Right lobe of liver (tissue), 6 donors: ENCODE measurements around the gene TULP3. TPM values are rescaled to one million over a fixed set of nuclear protein-coding genes. Genes with fewer than 3 reads are reported as not detected.

Experiments used
- ATAC-seq, 4 donors: fragments of 200-7000 bp; cut with Tn5 transposase; one replicate each; pipeline ENCODE4 v1.9.1; 2020; ENCODE audit warnings: mild to moderate bottlenecking in 4 of 4, moderate library complexity in 4 of 4
- DNase-seq, 3 donors: peaks; one replicate each; pipeline ENCODE4 v3.0.0-alpha.2; 2020
- H3K27ac ChIP-seq, 3 donors: fragments of 200-600 bp; one replicate each; pipeline ENCODE4 v1.8.0; 2022
- H3K27me3 ChIP-seq, 2 donors: fragments of 200-600 bp; one replicate each; pipeline ENCODE4 v1.8.0; 2022
- H3K36me3 ChIP-seq, 4 donors: fragments of 200-600 bp; sonication (generic) in 1 of 4; one replicate each; pipeline versions ENCODE4 v1.5.1 to v1.8.0; 2017 to 2022; ENCODE audit warnings: control low read depth in 1 of 4
- H3K4me1 ChIP-seq, 4 donors: fragments of 200-600 bp; sonication (generic) in 1 of 4; one replicate each; pipeline versions ENCODE4 v1.5.1 to v1.8.0; 2017 to 2022; ENCODE audit warnings: control low read depth in 1 of 4
- H3K4me3 ChIP-seq, 3 donors: fragments of 200-600 bp; one replicate each; pipeline ENCODE4 v1.8.0; 2022
- H3K9me3 ChIP-seq, 4 donors: fragments of 200-600 bp; sonication (generic) in 1 of 4; one replicate each; pipeline versions ENCODE4 v1.5.1 to v1.8.0; 2017 to 2022; ENCODE audit warnings: control low read depth in 1 of 4
- POLR2A ChIP-seq: fragments of 450-650 bp; IDR thresholded peaks from one replicate; pipeline ENCODE4 v1.6.1; 2017; ENCODE audit warnings: antibody characterized with exemption, mild to moderate bottlenecking
- WGBS: methylation state at CpG from one replicate; pipeline ENCODE4 v1.1.6; 2018; ENCODE audit warnings: low coverage, low lambda C conversion rate; ENCODE audit not compliant: insufficient coverage; ENCODE audit errors: missing lambda C conversion rate; 5-methylcytosine and 5-hydroxymethylcytosine counted together
- intact Hi-C, 2 donors: fragments of 100-400 bp; cut with DNase I; formaldehyde crosslinking; loops; one replicate each; pipeline versions ENCODE4 v1.11.2 to v1.14.1; 2022
- total RNA-seq, 6 experiments: library from RNA; depleted of rRNA in 2 of 6; stranded (reverse); fragments of >200 nt in 2 of 6; fragmentation: NEBNext Ultra II Directional in 3 of 6; extraction: Animal tissue kit (Norgen Biotek cat#: 25700) in 3 of 6; gene quantifications; one replicate each; pipeline versions ENCODE4 v1.1.0 to v1.2.4, GENCODE V29; 2016 to 2023
- TF ChIP-seq, protein P1 (sequence below), 4 donors: fragments of 200-600 bp in 3 of 4; fragments of 450-650 bp in 1 of 4; IDR thresholded peaks; one replicate each; pipeline versions ENCODE4 v1.5.1 to v1.8.0; 2016 to 2022; ENCODE audit warnings: antibody characterized with exemption in 4 of 4, mild to moderate bottlenecking in 2 of 4
- donor health status: DM: no; HTN: yes; CAD: no.
- donor health status: DM: no; HTN: no; CAD: no.
- donor health status: DM: no; HTN: no; CAD: no.
- donor health status: DM: no; HTN: yes; CAD: no.
- donor health status: DM: no; HTN: yes; CAD: no.

Gene TULP3
- total RNA-seq, 6 experiments from 2014 or later: 2.4 to 12.6 (median 5.4) TPM

DNA sequence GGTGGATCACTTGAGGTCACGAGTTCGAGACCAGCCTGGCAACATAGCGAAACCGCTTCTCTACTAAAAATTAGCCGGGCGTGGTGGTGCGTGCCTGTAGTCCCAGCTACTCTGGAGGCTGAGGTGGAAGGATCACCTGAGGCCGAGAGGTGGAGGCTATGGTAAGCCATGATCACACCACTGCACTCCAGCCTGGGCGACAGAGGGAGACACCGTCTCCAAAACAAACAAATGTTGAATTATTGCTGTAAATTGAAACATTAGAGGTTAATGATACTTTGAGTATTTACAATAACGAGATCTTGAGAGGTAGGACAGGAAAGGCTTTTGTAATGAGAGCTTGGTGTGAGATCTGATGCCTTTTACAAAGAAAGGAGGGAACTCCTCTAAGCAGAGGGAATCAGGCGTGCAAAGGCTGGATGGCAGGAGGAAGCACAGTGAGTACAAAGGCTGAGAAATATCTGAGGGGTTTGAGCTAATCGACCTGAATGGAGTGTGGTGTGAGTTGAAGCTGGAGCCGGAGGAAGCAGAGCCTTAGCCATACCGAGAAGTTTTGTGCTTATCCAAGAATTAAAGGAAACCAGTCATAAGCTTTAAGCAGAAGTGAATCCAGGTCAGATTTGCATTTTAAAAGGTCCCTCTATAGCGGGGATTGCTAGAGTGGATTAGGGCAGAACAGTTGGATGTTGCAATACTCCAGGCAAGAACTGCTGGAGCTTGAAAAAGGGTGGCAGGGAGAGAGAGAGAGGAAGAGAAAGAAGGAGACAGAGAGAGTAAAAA lies 12.5 kb upstream of the TULP3 start:
- Histone ChIP-seq H3K4me3 (peak overlapping the region; percentile 72 to 98 (median 95)), H3K4me1 (peaks cover 0 to 13% (median 3%) of the 10 kb centered on the region in 4 donors), H3K27me3 (no peaks in the 10 kb centered on the region), H3K36me3 (no peaks in the 10 kb centered on the region), H3K27ac (peak overlapping the region in 2 of 3 donors; percentile 83 to 97), H3K9me3 (no peaks in the 10 kb centered on the region)
- 24% methylated on average over 12 of the region's 16 CpGs for WGBS
- ATAC-seq (peak; percentile 13 to 54 (median 40)), DNase-seq (peak in 1 of 3 donors; percentile 43)
- TF ChIP-seq, protein P1, sequence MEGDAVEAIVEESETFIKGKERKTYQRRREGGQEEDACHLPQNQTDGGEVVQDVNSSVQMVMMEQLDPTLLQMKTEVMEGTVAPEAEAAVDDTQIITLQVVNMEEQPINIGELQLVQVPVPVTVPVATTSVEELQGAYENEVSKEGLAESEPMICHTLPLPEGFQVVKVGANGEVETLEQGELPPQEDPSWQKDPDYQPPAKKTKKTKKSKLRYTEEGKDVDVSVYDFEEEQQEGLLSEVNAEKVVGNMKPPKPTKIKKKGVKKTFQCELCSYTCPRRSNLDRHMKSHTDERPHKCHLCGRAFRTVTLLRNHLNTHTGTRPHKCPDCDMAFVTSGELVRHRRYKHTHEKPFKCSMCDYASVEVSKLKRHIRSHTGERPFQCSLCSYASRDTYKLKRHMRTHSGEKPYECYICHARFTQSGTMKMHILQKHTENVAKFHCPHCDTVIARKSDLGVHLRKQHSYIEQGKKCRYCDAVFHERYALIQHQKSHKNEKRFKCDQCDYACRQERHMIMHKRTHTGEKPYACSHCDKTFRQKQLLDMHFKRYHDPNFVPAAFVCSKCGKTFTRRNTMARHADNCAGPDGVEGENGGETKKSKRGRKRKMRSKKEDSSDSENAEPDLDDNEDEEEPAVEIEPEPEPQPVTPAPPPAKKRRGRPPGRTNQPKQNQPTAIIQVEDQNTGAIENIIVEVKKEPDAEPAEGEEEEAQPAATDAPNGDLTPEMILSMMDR (IDR thresholded peaks at IDR 0.05): no peak
- TF ChIP-seq POLR2A: no peak
- intact Hi-C loops: no loop called here

DNA sequence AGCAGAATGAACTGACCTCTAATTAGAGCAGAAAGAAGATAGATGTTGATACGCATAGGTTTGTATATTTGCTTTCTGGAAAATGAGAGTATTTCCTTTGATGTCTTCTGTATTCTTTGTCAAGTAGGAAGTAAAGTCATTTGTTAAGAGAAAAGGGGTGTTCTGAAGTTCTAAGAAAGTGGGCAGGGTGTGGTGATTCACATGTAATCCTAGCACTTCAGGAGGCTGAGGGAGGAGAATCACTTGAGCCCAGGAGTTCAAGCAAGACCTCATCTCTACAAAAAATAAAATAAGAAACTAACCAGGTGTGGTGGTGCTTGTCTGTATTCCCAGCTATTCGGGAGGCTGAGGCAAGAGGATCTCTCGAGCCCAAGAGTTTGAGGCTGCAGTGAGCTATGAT lies 10.8 kb upstream of the TULP3 start:
- Histone ChIP-seq H3K36me3 (no peaks in the 10 kb centered on the region), H3K27me3 (no peaks in the 10 kb centered on the region), H3K27ac (no peak overlapping the region), H3K4me1 (peaks cover 0 to 17% (median 3%) of the 10 kb centered on the region in 4 donors), H3K9me3 (no peaks in the 10 kb centered on the region), H3K4me3 (no peak overlapping the region)
- ATAC-seq: no peak
- intact Hi-C loops: no loop called here
- WGBS: 100% methylated on average over 2 of the region's 3 CpGs
- TF ChIP-seq, protein P1 (IDR thresholded peaks at IDR 0.05): no peak
- no peak for TF ChIP-seq POLR2A
- DNase-seq: no peak

DNA sequence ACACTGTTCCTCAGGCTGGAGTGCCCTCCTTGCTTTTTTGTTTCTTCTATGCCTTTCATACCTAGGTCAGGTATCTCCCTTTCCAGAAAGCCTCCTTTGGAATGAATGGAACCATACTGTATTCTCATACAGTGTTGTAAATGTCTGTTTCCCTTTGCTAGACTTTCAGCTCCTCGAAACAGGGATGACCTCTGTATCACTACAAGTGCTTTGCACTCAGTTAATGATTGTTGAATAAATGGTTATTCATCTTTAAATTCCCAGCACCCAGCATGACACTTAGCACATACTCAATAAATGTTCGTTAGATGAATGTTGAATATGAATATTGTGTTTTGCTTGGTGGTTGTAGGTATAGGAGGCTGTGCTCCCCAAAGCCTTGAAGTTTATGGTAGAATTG lies 5.9 kb upstream of the TULP3 start:
- TF ChIP-seq, protein P1 (IDR thresholded peaks at IDR 0.05): no peak
- no peak for TF ChIP-seq POLR2A
- WGBS: 39% methylated on average over 2 of the region's 2 CpGs
- DNase-seq (no peak), ATAC-seq (peak in 3 of 4 donors; percentile 38 to 76 (median 63))
- Histone ChIP-seq H3K27ac (no peak overlapping the region), H3K36me3 (no peaks in the 10 kb centered on the region), H3K4me3 (no peak overlapping the region), H3K9me3 (no peaks in the 10 kb centered on the region), H3K27me3 (no peaks in the 10 kb centered on the region), H3K4me1 (peaks cover 0 to 5% (median 0%) of the 10 kb centered on the region in 4 donors)
- intact Hi-C loops: no loop called here

DNA sequence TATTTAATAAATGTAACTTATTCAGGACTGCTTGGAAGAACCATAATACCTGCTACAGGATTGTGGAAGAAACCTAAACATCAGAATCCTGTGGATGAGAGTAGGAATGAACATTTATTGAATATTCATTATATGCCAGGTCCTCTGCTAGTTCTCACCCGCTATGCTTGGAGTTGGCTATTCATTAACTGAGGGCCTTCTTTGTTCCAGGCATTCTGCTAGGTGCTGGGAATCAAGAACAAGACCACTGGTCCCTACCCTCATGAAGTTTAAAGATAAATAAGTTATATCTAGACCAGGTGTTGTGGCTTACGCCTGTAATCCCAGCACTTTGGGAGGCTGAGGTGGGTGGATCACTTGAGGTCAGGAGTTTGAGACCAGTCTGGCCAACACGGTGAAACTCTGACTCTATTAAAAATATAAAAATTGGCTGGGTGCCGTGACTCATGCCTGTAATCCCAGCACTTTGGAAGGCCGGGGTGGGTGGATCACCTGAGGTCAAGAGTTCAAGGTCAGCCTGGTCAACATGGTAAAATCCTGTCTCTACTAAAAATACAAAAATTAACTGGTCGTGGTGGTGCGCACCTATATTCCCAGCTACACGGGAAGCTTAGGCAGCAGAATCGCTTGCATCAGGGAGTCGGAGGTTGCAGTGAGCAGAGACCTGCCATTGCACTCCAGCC lies 3.8 kb upstream of the TULP3 start:
- H3K9me3 ChIP-seq: no peaks in the 10 kb centered on the region
- 69% methylated on average over 9 of the region's 10 CpGs for WGBS
- no peak overlapping the region for H3K4me3 ChIP-seq
- DNase-seq: peak in 1 of 3 donors; percentile 11
- H3K27ac ChIP-seq: no peak overlapping the region
- intact Hi-C loops: no loop called here
- no peak for ATAC-seq
- no peaks in the 10 kb centered on the region for H3K27me3 ChIP-seq
- H3K36me3 ChIP-seq: no peaks in the 10 kb centered on the region
- H3K4me1 ChIP-seq: peaks cover 0 to 5% (median 0%) of the 10 kb centered on the region in 4 donors
- TF ChIP-seq, protein P1 (IDR thresholded peaks at IDR 0.05): no peak
- no peak for TF ChIP-seq POLR2A
